Skin of body (tissue), 2 donors: Measurements from ENCODE around the gene PSMB9. TPM values are rescaled to one million over a fixed set of nuclear protein-coding genes. Genes with fewer than 3 reads are reported as not detected.
"Not testable (repeated sequence)": the region's sequence is repeated elsewhere in the genome, so short reads cannot be mapped to it uniquely, and the experiment has no call there.

Source experiments
- DNase-seq: peaks from one replicate; lab custom pipeline; 2025; lab: John Stamatoyannopoulos, UW
- total RNA-seq: library from RNA; depleted of rRNA; stranded (reverse); fragments of >200 nt; gene quantifications from one replicate; pipeline ENCODE4 v1.2.3, GENCODE V29; 2014

Gene PSMB9
- total RNA-seq: 7.3 TPM

GRCh38 chr6:32853541-32854375 is at the start of gene PSMB9, which contains the start of gene TAP1:
TSS of gene PSMB9 (plus strand) at chr6:32854192. CDS start at chr6:32854230, 38 bp downstream.
TSS of gene TAP1 (minus strand) at chr6:32853704. CDS start at chr6:32853636, 68 bp downstream.
- DNase-seq: peak; percentile 96

GRCh38 chr6:32805404-32805803 is 48.6 kb upstream of the PSMB9 start:
- not testable (repeated sequence) for DNase-seq

- no peak for DNase-seq
These were observed 46.9 kb upstream of the PSMB9 start for GRCh38 chr6:32807020-32807580.

DNA sequence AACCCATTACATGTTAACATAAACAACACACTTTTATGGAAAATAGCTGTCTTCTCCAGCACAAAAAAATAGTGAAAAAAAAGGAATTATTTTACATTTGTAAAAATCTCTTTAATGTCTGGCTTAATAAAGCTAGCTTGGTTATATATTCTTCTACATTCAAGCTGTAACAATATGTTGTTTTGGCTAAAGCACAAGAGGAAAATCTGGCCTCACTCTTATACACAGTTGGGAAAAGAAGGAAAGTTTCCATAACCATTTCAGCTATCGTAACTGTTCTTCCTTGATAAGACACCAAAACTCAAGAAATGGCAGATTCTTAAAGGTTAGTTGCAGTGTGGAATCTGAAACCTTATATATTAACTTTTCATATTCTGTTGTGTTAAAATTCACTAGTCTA is 44.8 kb upstream of the PSMB9 start:
- DNase-seq: no peak

DNA sequence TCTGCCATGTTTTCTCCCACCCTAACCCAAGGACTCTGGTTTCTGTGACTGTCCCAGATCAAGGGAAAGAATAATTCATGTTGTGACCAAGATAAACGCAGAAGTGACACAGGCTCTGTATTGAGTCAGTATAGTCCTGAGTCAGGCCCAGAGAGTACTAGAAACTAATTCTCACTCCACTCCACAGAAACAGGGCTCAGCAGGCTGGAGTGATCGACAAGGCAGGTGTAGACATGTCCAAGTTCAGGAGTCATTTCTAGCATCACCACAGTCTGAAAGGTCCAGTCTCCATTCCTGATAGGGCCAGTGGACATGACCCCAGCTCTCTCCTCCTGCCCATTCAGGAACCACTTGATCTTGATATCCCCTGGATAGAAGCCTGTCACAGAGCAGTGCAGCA is 39.8 kb upstream of the PSMB9 start:
- DNase-seq: no peak

DNA sequence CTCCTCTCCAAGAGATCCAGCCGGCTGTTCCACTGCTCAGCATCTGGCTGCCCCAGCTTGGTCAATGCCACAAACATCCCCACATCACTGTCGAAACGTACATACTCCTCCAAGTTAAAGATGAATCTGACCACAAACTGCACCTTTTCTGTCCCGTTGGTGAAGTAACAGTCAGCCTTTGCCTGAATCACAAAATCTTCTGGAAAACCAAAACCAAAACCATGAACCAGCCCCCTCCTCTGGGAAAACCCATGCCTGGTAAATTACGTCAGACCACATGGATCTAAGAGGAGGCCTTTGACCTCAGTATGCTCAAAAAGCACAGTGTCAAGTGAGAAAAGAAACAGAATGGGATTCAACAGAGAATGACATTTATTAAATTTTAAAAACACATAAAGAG is 38.9 kb upstream of the PSMB9 start:
- no peak for DNase-seq

DNA sequence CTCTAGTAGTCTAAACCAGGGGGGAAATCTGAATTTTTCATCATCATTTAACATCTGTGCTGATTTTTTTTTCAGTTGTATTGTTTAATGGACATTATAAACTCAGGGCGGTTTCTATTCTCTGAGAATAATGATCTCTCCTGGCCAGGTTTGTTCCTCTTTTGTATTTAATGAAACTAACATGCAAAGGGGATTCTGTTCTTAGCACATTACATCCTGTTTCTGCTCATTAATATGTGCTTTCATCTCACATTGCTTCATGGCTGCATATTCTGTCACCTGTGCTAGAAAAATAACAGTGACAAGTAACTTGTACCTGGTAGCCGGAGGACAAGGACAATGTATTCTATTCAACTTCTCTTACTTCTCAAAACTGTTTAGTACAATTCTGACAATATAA is 38.0 kb upstream of the PSMB9 start:
- DNase-seq: no peak

GRCh38 chr6:32816746-32817204 is 37.2 kb upstream of the PSMB9 start, which contains the start of gene HLA-DOB:
TSS of gene HLA-DOB (minus strand) at chr6:32817002. CDS start at chr6:32816951, 51 bp downstream.
- DNase-seq: no peak

- DNase-seq: no peak
These were observed 35.1 kb upstream of the PSMB9 start for GRCh38 chr6:32818867-32819266.

DNA sequence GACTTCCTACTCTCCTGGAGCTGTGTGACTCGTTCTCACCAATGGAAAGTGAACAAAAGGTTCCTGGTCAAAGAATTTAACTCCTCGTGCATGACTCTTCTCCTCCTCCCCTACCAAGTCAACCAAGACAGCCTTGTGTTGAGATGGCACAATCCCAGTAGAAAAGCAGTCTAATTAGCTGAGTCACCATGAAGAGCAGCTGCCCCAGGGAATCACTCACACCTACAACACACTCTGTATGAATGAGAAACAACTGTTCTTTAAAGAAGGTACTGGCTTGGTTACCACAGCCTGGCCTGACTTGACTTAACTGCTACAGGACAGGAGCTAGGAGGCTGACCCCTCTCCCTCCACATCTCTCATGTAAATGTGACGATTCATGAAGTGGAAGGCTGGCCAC is 34.3 kb upstream of the PSMB9 start:
- DNase-seq: no peak

- no peak for DNase-seq
These were observed 28.0 kb upstream of the PSMB9 start for GRCh38 chr6:32825966-32826365.

- no peak for DNase-seq
These were observed 27.0 kb upstream of the PSMB9 start for GRCh38 chr6:32827025-32827424.

DNA sequence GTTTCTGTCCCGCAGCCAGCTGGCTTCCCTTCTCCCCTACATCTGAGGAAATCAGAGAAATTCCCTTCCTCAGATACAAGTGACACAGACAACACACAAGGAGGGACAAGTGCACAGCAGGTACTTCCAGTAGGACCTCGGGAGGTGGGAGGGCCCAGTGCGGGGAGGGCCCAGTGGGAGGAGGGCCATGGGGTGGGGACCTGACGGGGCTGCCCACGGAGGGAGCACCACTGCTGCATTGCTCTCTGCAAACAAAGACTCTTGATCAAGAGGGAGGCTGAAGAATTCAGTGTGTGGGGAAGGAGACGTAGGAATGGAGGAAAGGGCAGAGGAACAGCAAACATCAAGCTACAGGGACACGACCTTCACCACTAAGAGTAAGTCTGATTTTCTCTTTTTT is 24.5 kb upstream of the PSMB9 start:
- DNase-seq: no peak

- DNase-seq: no peak
These were observed 24.0 kb upstream of the PSMB9 start for GRCh38 chr6:32830017-32830416.

- no peak for DNase-seq
These were observed 23.1 kb upstream of the PSMB9 start for GRCh38 chr6:32830936-32831335.

GRCh38 chr6:32832535-32832934 is 21.5 kb upstream of the PSMB9 start:
- no peak for DNase-seq

DNA sequence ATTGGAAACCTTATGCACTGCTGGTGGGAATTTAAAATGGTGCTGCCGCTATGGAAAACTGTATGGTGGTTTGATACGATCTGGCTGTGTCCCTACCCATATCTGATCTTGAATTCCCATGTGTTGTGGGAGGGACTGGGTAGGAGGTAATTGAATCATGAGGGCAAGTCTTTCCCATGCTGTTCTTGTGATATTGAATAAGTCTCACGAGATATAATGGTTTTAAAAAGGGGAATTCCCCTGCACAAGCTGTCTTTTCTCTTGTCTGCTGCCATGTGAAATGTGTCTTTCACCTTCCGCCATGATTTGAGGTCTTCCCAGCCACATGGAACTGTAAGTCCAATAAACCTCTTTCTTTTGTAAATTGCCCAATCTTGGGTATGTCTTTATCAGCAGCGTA is 20.3 kb upstream of the PSMB9 start:
- DNase-seq: no peak

DNA sequence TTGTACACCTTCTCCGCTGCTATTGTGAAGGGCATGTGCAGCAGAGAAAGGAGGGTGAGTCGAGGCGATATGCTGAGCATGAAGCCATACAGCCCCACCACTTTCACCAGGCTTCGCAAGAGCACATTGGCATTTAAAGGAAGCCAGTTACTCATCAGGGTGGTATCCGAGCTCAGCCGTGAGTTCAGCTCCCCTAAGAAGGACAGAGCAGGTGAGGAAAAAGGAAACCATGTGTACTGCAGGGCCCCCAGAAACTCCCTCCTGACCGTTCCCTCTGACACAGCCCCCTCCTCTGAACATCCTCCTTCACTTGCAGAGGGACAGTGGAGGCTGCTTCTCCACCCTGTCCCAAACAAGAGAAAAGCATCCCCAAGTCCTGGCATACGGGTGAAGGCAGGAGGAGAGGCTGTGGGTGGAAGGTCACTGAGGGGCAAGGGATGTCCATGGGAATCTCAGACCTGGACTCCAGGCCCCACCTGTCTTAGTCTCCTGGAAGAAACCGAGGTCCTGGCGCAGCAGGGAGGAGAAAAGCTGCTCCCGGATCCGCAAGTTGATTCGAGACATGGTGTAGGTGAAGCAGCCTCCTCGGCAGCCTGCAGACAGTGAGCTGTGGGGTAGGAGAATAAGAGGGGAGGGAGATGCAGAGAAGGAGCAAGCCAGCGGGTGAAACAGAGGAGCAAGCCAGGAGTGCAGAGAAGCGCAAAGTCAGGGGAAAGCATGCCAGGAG is 18.7 kb upstream of the PSMB9 start:
- no peak for DNase-seq

- no peak for DNase-seq
These were observed 17.1 kb upstream of the PSMB9 start for GRCh38 chr6:32836873-32837272.

GRCh38 chr6:32837651-32838113 is 16.3 kb upstream of the PSMB9 start:
- no peak for DNase-seq

GRCh38 chr6:32838114-32838958 is 15.7 kb upstream of the PSMB9 start, which contains the start of gene TAP2:
TSS of gene TAP2 (minus strand) at chr6:32838739. CDS start at chr6:32838233, 506 bp downstream.
- peak; percentile 91 for DNase-seq
